Skeletal muscle satellite cell (primary cell): ENCODE measurements around the gene ACSM6.
"Not testable (repeated sequence)": the region's sequence is repeated elsewhere in the genome, so short reads cannot be mapped to it uniquely, and the experiment has no call there.

Experiments used
- H3K27me3 ChIP-seq: 2 replicates; pipeline ENCODE4 v1.7.0; 2013; ENCODE audit warnings: low read length; ENCODE audit not compliant: control insufficient read depth, insufficient read depth
- H3K36me3 ChIP-seq: 2 replicates; pipeline ENCODE4 v1.7.0; 2013; ENCODE audit warnings: mild to moderate bottlenecking, control low read depth, low read length; ENCODE audit not compliant: insufficient read depth
- H3K4me1 ChIP-seq: 2 replicates; pipeline ENCODE4 v1.7.0; 2013; ENCODE audit warnings: low read length; ENCODE audit not compliant: control insufficient read depth, insufficient read depth
- H3K4me2 ChIP-seq: 2 replicates; pipeline ENCODE4 v1.7.0; 2013; ENCODE audit warnings: mild to moderate bottlenecking, low read length
- H3K4me3 ChIP-seq: 2 replicates; pipeline ENCODE4 v1.7.0; 2013; ENCODE audit warnings: low read length
- H3K9ac ChIP-seq: 2 replicates; pipeline ENCODE4 v1.7.0; 2013; ENCODE audit warnings: mild to moderate bottlenecking, low read depth, low read length, moderate library complexity
- H3K9me3 ChIP-seq: replicated peaks from 2 replicates; pipeline ENCODE4 v1.7.0; 2013; ENCODE audit warnings: mild to moderate bottlenecking, control low read depth, low read length

ACSM6 gene

GRCh38 chr10:95183271-95184230 is 10.5 kb upstream of the ACSM6 start:
- peak overlapping the region; percentile 94 for H3K4me2 ChIP-seq
- no peaks in the 10 kb centered on the region for H3K9me3 ChIP-seq
- H3K4me1 ChIP-seq, result peaks cover 3% of the 10 kb centered on the region
- no peaks in the 10 kb centered on the region for H3K36me3 ChIP-seq
- peak overlapping the region; percentile 86 for H3K9ac ChIP-seq
- H3K27me3 ChIP-seq, result peaks cover 40% of the 10 kb centered on the region
- peak overlapping the region; percentile 80 for H3K4me3 ChIP-seq

GRCh38 chr10:95187617-95188016 is 6.4 kb upstream of the ACSM6 start:
- no peak overlapping the region for H3K9ac ChIP-seq
- H3K4me2 ChIP-seq, result no peak overlapping the region
- no peak overlapping the region for H3K4me3 ChIP-seq
- H3K4me1 ChIP-seq, result peaks cover 3% of the 10 kb centered on the region
- H3K27me3 ChIP-seq, result peaks cover 42% of the 10 kb centered on the region
- H3K36me3 ChIP-seq, result no peaks in the 10 kb centered on the region
- H3K9me3 ChIP-seq, result no peaks in the 10 kb centered on the region

GRCh38 chr10:95188593-95188992 is 5.4 kb upstream of the ACSM6 start:
- Histone ChIP-seq H3K27me3 (peaks cover 44% of the 10 kb centered on the region), H3K4me2 (no peak overlapping the region), H3K9ac (no peak overlapping the region), H3K36me3 (no peaks in the 10 kb centered on the region), H3K9me3 (no peaks in the 10 kb centered on the region), H3K4me1 (peaks cover 3% of the 10 kb centered on the region), H3K4me3 (no peak overlapping the region)

GRCh38 chr10:95196046-95196445 is 2.0 kb downstream of the ACSM6 start:
- Histone ChIP-seq H3K4me2 (no peak overlapping the region), H3K9me3 (no peaks in the 10 kb centered on the region), H3K36me3 (no peaks in the 10 kb centered on the region), H3K27me3 (peaks cover 28% of the 10 kb centered on the region), H3K4me1 (no peaks in the 10 kb centered on the region), H3K4me3 (no peak overlapping the region), H3K9ac (no peak overlapping the region)

GRCh38 chr10:95201736-95202135 is 7.7 kb downstream of the ACSM6 start:
- Histone ChIP-seq H3K27me3 (peaks cover 7% of the 10 kb centered on the region), H3K9me3 (no peaks in the 10 kb centered on the region), H3K9ac (no peak overlapping the region), H3K4me2 (no peak overlapping the region), H3K4me3 (no peak overlapping the region), H3K4me1 (no peaks in the 10 kb centered on the region), H3K36me3 (no peaks in the 10 kb centered on the region)

GRCh38 chr10:95202865-95203264 is 8.8 kb downstream of the ACSM6 start:
- not testable (repeated sequence) for H3K36me3 ChIP-seq, H3K27me3 ChIP-seq, H3K4me2 ChIP-seq, H3K9ac ChIP-seq, H3K4me3 ChIP-seq, H3K9me3 ChIP-seq, H3K4me1 ChIP-seq

GRCh38 chr10:95208702-95209391 is 14.8 kb downstream of the ACSM6 start:
- Histone ChIP-seq H3K27me3 (peaks cover 7% of the 10 kb centered on the region), H3K36me3 (no peaks in the 10 kb centered on the region), H3K4me1 (peaks cover 12% of the 10 kb centered on the region), H3K4me3 (no peak overlapping the region), H3K9me3 (no peaks in the 10 kb centered on the region), H3K9ac (no peak overlapping the region), H3K4me2 (no peak overlapping the region)

GRCh38 chr10:95209509-95210127 is 15.6 kb downstream of the ACSM6 start:
- H3K9me3 ChIP-seq, result no peaks in the 10 kb centered on the region
- no peak overlapping the region for H3K9ac ChIP-seq
- H3K4me3 ChIP-seq, result no peak overlapping the region
- H3K4me1 ChIP-seq, result peaks cover 19% of the 10 kb centered on the region
- peaks cover 7% of the 10 kb centered on the region for H3K27me3 ChIP-seq
- no peaks in the 10 kb centered on the region for H3K36me3 ChIP-seq
- H3K4me2 ChIP-seq, result no peak overlapping the region

- no peaks in the 10 kb centered on the region for H3K9me3 ChIP-seq
- no peaks in the 10 kb centered on the region for H3K27me3 ChIP-seq
- H3K4me1 ChIP-seq, result peaks cover 32% of the 10 kb centered on the region
- H3K4me3 ChIP-seq, result no peak overlapping the region
- no peaks in the 10 kb centered on the region for H3K36me3 ChIP-seq
- no peak overlapping the region for H3K4me2 ChIP-seq
- H3K9ac ChIP-seq, result no peak overlapping the region
Observed at GRCh38 chr10:95211606-95212279, 17.7 kb downstream of the ACSM6 start.

GRCh38 chr10:95214369-95214768 is 20.3 kb downstream of the ACSM6 start:
- no peak overlapping the region for H3K4me3 ChIP-seq

GRCh38 chr10:95214793-95215192 is 20.8 kb downstream of the ACSM6 start:
- Histone ChIP-seq H3K4me1 (peaks cover 50% of the 10 kb centered on the region), H3K36me3 (no peaks in the 10 kb centered on the region), H3K9ac (no peak overlapping the region), H3K27me3 (no peaks in the 10 kb centered on the region), H3K4me3 (no peak overlapping the region), H3K9me3 (peaks cover 3% of the 10 kb centered on the region), H3K4me2 (peak overlapping the region; percentile 8)

More at GRCh38 chr10:95214369-95214768, 20.3 kb downstream of the ACSM6 start:
- peaks cover 50% of the 10 kb centered on the region for H3K4me1 ChIP-seq
- H3K9ac ChIP-seq, result no peak overlapping the region
- H3K36me3 ChIP-seq, result no peaks in the 10 kb centered on the region
- peaks cover under 1% of the 10 kb centered on the region for H3K9me3 ChIP-seq
- H3K4me2 ChIP-seq, result peak overlapping the region; percentile 8
- no peaks in the 10 kb centered on the region for H3K27me3 ChIP-seq
